KMS-11 (cell line): Measurements from ENCODE around the gene PIGR.

ENCODE experiments used
- H2AFZ ChIP-seq: fragments of 200-600 bp; sonication (generic); 2 replicates; pipeline ENCODE4 v1.6.1; 2016; ENCODE audit warnings: antibody characterized with exemption, mixed run types, low read depth
- H3K27ac ChIP-seq: fragments of 200-600 bp; sonication (generic); 2 replicates; pipeline ENCODE4 v1.6.1; 2016; ENCODE audit warnings: mild to moderate bottlenecking, mixed run types
- H3K27me3 ChIP-seq: fragments of 200-600 bp; sonication (generic); 2 replicates; pipeline ENCODE4 v1.6.1; 2017; ENCODE audit warnings: mild to moderate bottlenecking, low read depth, mixed run types, moderate library complexity; ENCODE audit not compliant: insufficient read depth
- H3K36me3 ChIP-seq: fragments of 200-600 bp; sonication (generic); 2 replicates; pipeline ENCODE4 v1.6.1; 2017; ENCODE audit warnings: mild to moderate bottlenecking, mixed run types; ENCODE audit not compliant: insufficient read depth
- H3K4me1 ChIP-seq: fragments of 200-600 bp; sonication (generic); 2 replicates; pipeline ENCODE4 v1.6.1; 2016; ENCODE audit warnings: mild to moderate bottlenecking, low read depth, mixed run types; ENCODE audit not compliant: poor library complexity, severe bottlenecking
- H3K4me2 ChIP-seq: fragments of 200-600 bp; sonication (generic); 2 replicates; pipeline ENCODE4 v1.7.0; 2016; ENCODE audit warnings: mild to moderate bottlenecking, mixed run types
- H3K4me3 ChIP-seq: fragments of 200-600 bp; sonication (generic); IDR thresholded peaks from 2 replicates; pipeline ENCODE4 v1.6.1; 2017; ENCODE audit warnings: low read depth, low read length, mixed read lengths; ENCODE audit not compliant: insufficient read depth
- H3K79me2 ChIP-seq: fragments of 200-600 bp; sonication (generic); 2 replicates; pipeline ENCODE4 v1.6.1; 2016; ENCODE audit warnings: low read depth, mixed run types; ENCODE audit not compliant: insufficient read depth
- H3K9ac ChIP-seq: fragments of 200-600 bp; sonication (generic); 2 replicates; pipeline ENCODE4 v1.6.1; 2016; ENCODE audit warnings: mild to moderate bottlenecking, mixed run types
- H4K20me1 ChIP-seq: fragments of 200-600 bp; sonication (generic); 2 replicates; pipeline ENCODE4 v1.6.1; 2016; ENCODE audit warnings: mild to moderate bottlenecking, mixed run types; ENCODE audit not compliant: insufficient read depth
- TF ChIP-seq, protein P1 (sequence below): fragments of 200-600 bp; sonication (generic); conservative IDR thresholded peaks from 2 replicates; pipeline ENCODE4 v1.6.1; 2017; ENCODE audit warnings: low read depth, mild to moderate bottlenecking, antibody characterized with exemption, low read length, moderate library complexity, mixed read lengths

Gene PIGR

DNA sequence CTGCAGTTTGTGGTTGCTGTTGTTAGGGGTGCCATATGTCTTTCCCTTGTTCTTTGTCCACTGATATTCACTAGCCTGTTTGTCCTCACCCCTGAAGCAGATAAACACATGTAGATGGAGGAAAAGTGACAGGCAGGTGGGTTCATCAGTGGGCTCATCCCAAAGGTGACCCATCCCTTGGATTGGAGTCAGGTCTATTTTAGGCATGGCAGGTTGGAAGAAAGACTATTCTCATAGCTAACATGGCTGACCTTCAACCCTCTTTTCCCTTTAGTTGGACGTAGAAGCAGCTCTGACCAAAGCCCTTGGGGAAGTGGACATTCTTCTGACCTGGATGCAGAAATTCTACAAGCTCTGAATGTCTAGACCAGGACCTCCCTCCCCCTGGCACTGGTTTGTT is 43.6 kb downstream of the PIGR start:
- Histone ChIP-seq H3K79me2 (no peaks in the 10 kb centered on the region), H3K36me3 (no peaks in the 10 kb centered on the region), H3K4me2 (no peak overlapping the region), H3K9ac (no peak overlapping the region), H4K20me1 (no peaks in the 10 kb centered on the region), H3K27ac (no peak overlapping the region), H3K4me3 (no peak overlapping the region), H3K4me1 (no peaks in the 10 kb centered on the region), H2AFZ (no peak overlapping the region), H3K27me3 (no peaks in the 10 kb centered on the region)
- TF ChIP-seq, protein P1, sequence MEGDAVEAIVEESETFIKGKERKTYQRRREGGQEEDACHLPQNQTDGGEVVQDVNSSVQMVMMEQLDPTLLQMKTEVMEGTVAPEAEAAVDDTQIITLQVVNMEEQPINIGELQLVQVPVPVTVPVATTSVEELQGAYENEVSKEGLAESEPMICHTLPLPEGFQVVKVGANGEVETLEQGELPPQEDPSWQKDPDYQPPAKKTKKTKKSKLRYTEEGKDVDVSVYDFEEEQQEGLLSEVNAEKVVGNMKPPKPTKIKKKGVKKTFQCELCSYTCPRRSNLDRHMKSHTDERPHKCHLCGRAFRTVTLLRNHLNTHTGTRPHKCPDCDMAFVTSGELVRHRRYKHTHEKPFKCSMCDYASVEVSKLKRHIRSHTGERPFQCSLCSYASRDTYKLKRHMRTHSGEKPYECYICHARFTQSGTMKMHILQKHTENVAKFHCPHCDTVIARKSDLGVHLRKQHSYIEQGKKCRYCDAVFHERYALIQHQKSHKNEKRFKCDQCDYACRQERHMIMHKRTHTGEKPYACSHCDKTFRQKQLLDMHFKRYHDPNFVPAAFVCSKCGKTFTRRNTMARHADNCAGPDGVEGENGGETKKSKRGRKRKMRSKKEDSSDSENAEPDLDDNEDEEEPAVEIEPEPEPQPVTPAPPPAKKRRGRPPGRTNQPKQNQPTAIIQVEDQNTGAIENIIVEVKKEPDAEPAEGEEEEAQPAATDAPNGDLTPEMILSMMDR = no peak

DNA sequence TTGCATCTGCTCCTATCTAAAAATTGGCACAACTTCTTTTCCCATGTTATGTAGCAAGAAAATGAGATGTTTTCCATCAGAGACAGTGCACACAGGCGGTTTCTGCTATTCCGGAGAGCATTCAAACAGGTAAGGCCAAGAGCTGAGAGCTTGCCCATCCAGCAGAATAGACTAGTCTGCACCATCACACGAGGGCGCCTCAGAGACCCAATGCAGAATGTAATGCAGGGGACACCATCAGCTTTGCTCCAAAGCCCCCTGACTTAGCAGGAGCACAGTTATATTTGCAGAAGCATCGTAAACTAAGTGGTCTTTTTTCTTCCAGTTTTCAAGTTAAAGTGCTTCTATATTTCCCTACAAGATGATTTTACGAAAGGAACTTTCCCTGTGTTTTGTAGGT is 44.3 kb downstream of the PIGR start:
- H3K4me3 ChIP-seq = no peak overlapping the region
- H3K4me2 ChIP-seq = no peak overlapping the region
- no peak overlapping the region for H3K27ac ChIP-seq
- TF ChIP-seq, protein P1 = no peak
- no peaks in the 10 kb centered on the region for H3K4me1 ChIP-seq
- H3K36me3 ChIP-seq = no peaks in the 10 kb centered on the region
- H3K9ac ChIP-seq = no peak overlapping the region
- no peaks in the 10 kb centered on the region for H4K20me1 ChIP-seq
- H2AFZ ChIP-seq = no peak overlapping the region
- no peaks in the 10 kb centered on the region for H3K79me2 ChIP-seq
- H3K27me3 ChIP-seq = no peaks in the 10 kb centered on the region

DNA sequence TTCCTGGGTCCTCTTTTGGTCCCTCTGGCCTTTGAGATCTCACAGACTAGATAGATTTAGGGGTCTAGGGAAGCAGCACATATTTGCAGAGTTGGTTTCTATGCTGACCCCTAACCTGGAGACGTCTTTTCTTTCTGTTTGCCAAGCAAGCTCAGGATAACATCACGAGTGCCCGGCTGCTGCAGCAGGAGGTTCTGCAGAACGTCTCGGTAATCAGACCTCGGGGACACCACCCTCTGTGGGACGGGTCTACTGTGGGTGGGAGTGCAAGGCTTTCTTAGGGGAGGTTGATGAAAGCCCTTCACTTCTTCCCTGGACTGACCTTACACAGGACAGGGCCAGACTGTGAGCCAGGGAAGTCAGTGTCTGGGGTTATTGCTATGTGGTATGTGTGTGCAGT is 46.1 kb downstream of the PIGR start:
- Histone ChIP-seq H3K4me1 (no peaks in the 10 kb centered on the region), H3K79me2 (no peaks in the 10 kb centered on the region), H3K27me3 (no peaks in the 10 kb centered on the region), H3K4me3 (no peak overlapping the region), H3K36me3 (no peaks in the 10 kb centered on the region), H3K4me2 (no peak overlapping the region), H2AFZ (no peak overlapping the region), H4K20me1 (no peaks in the 10 kb centered on the region), H3K27ac (no peak overlapping the region), H3K9ac (no peak overlapping the region)
- TF ChIP-seq, protein P1 = no peak

DNA sequence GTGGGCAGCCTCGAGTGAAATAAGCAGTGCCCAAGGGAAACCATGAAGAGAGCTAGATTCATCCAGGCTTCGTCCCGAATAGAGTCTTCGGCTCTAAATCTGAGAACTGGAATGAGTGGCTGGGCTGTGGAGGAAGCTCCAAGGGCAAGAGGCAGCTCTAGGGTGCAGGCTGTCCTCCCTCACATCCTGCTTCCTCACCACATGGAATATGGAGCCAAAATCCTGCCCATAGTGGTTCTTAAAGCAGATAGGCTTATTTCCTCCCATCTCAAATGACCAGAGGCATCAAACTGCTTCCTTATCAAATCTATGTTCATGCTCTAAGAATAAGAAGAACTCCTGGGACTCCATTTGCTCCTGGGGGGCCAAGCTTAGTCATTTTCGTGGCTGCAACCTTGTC is 46.5 kb downstream of the PIGR start:
- TF ChIP-seq, protein P1 = no peak
- no peaks in the 10 kb centered on the region for H3K27me3 ChIP-seq

More for the DNA sequence above, 46.5 kb downstream of the PIGR start:
- no peak overlapping the region for H3K4me2 ChIP-seq
- no peak overlapping the region for H3K27ac ChIP-seq
- no peaks in the 10 kb centered on the region for H3K36me3 ChIP-seq
- H3K9ac ChIP-seq = no peak overlapping the region
- no peaks in the 10 kb centered on the region for H3K79me2 ChIP-seq
- no peaks in the 10 kb centered on the region for H3K4me1 ChIP-seq
- no peak overlapping the region for H2AFZ ChIP-seq
- no peaks in the 10 kb centered on the region for H4K20me1 ChIP-seq
- H3K4me3 ChIP-seq = no peak overlapping the region
